ENCODE measurements around the gene GADD45A. TPM values are rescaled to one million over a fixed set of nuclear protein-coding genes. Genes with fewer than 3 reads are reported as not detected.
A peak's percentile ranks its signal among the peaks of the same experiment; 100 is the strongest.
"Not testable (repeated sequence)": the region's sequence is repeated elsewhere in the genome, so short reads cannot be mapped to it uniquely, and the experiment has no call there.

Gene GADD45A
- total and polyA plus RNA-seq, 4 donors, result 9.4 to 29.4 (median 21.5) TPM

GRCh38 chr1:67664048-67664447, 21.0 kb upstream of the GADD45A start:
- no peak for DNase-seq (ENCODE audit: low read depth in 4 of 6, low spot score in 6 of 6)
- WGBS (ENCODE audit: insufficient coverage), result no CpG with 5 or more reads among the region's 1 CpG
- Histone ChIP-seq H3K9me3 (ENCODE audit: control insufficient read depth, insufficient read depth, low read length) (no peaks in the 10 kb centered on the region), H3K27me3 (ENCODE audit: control insufficient read depth, insufficient read depth, low read length) (no peaks in the 10 kb centered on the region), H3K4me1 (ENCODE audit: control insufficient read depth, insufficient read depth, low read length) (no peaks in the 10 kb centered on the region), H3K36me3 (ENCODE audit: control insufficient read depth, insufficient read depth, low read length) (no peaks in the 10 kb centered on the region), H3K4me3 (ENCODE audit: low read depth, low read length) (no peak overlapping the region), H3K27ac (ENCODE audit: low read depth, low read length) (no peak overlapping the region)

GRCh38 chr1:67665307-67665706, 19.7 kb upstream of the GADD45A start:
- H3K27ac ChIP-seq (ENCODE audit: low read depth, low read length); H3K4me1 ChIP-seq (ENCODE audit: control insufficient read depth, insufficient read depth, low read length); H3K4me3 ChIP-seq (ENCODE audit: low read depth, low read length); H3K36me3 ChIP-seq (ENCODE audit: control insufficient read depth, insufficient read depth, low read length); H3K27me3 ChIP-seq (ENCODE audit: control insufficient read depth, insufficient read depth, low read length); DNase-seq (ENCODE audit: low read depth in 4 of 6, low spot score in 6 of 6); H3K9me3 ChIP-seq (ENCODE audit: control insufficient read depth, insufficient read depth, low read length): not testable (repeated sequence)

DNA sequence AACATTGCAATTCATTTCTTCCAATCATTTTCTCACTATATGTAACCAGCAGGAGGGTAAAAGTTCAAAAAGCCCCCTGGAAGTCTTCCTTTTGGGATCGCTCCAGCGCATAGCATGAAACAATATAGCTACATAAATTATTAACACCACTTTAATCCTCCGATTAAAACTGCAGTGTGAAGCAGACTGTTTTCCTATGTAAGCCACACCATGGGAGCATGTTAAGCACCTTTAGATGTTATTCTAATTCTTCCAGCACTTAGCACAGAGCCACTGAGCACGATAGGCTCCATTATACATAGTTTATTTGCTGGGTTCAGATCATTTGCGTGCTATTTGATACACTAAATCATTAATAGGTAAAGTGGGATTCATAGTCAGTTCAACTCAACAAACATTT, 18.4 kb upstream of the GADD45A start:
- no peaks in the 10 kb centered on the region for H3K9me3 ChIP-seq (ENCODE audit: control insufficient read depth, insufficient read depth, low read length)
- H3K36me3 ChIP-seq (ENCODE audit: control insufficient read depth, insufficient read depth, low read length), result no peaks in the 10 kb centered on the region
- DNase-seq (ENCODE audit: low read depth in 4 of 6, low spot score in 6 of 6), result peak in 1 of 6 donors; percentile 50
- H3K27ac ChIP-seq (ENCODE audit: low read depth, low read length), result no peak overlapping the region
- no CpG with 5 or more reads among the region's 5 CpGs for WGBS (ENCODE audit: insufficient coverage)
- no peak overlapping the region for H3K4me3 ChIP-seq (ENCODE audit: low read depth, low read length)
- no peaks in the 10 kb centered on the region for H3K4me1 ChIP-seq (ENCODE audit: control insufficient read depth, insufficient read depth, low read length)
- no peaks in the 10 kb centered on the region for H3K27me3 ChIP-seq (ENCODE audit: control insufficient read depth, insufficient read depth, low read length)

- no peaks in the 10 kb centered on the region for H3K9me3 ChIP-seq (ENCODE audit: control insufficient read depth, insufficient read depth, low read length)
- H3K4me1 ChIP-seq (ENCODE audit: control insufficient read depth, insufficient read depth, low read length), result no peaks in the 10 kb centered on the region
- no peaks in the 10 kb centered on the region for H3K36me3 ChIP-seq (ENCODE audit: control insufficient read depth, insufficient read depth, low read length)
- no peak overlapping the region for H3K4me3 ChIP-seq (ENCODE audit: low read depth, low read length)
- 58% methylated on average over 1 of the region's 1 CpG for WGBS (ENCODE audit: insufficient coverage)
- no peak for DNase-seq (ENCODE audit: low read depth in 4 of 6, low spot score in 6 of 6)
- H3K27ac ChIP-seq (ENCODE audit: low read depth, low read length), result no peak overlapping the region
- H3K27me3 ChIP-seq (ENCODE audit: control insufficient read depth, insufficient read depth, low read length), result no peaks in the 10 kb centered on the region
Measured at GRCh38 chr1:67668660-67669059, 16.3 kb upstream of the GADD45A start.

DNA sequence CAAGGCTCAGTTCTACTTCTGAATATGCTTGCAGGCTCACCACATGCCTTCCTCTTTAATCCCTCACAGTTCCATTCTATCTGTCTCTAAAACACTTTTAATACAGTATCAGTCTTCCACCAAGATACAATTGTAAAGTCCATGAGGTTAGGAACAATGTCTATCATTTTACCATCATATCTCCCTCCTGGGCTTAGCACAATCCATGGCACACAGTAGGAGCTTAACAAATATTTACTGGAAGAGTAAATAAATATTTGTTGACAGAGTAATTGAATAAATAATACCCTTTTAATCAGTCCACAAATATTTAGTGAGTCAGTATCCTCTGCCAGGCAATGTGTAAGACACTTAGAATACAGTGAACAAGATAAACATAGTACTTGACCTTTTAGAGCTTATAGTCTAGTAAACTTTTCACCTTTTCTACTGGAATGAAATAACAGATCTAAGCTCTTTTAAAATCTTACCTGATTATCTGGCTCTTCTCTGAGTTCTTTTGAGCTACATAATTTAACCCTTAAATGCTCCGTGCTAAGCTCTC, 12.7 kb upstream of the GADD45A start:
- WGBS (ENCODE audit: insufficient coverage), result no CpG with 5 or more reads among the region's 1 CpG
- no peak for DNase-seq (ENCODE audit: low read depth in 4 of 6, low spot score in 6 of 6)

GRCh38 chr1:67673468-67674201, 11.4 kb upstream of the GADD45A start:
- H3K4me3 ChIP-seq (ENCODE audit: low read depth, low read length), result no peak overlapping the region
- no peaks in the 10 kb centered on the region for H3K9me3 ChIP-seq (ENCODE audit: control insufficient read depth, insufficient read depth, low read length)
- H3K36me3 ChIP-seq (ENCODE audit: control insufficient read depth, insufficient read depth, low read length), result no peaks in the 10 kb centered on the region
- no peaks in the 10 kb centered on the region for H3K27me3 ChIP-seq (ENCODE audit: control insufficient read depth, insufficient read depth, low read length)
- peak overlapping the region; percentile 54 for H3K27ac ChIP-seq (ENCODE audit: low read depth, low read length)
- WGBS (ENCODE audit: insufficient coverage), result no CpG with 5 or more reads among the region's 1 CpG
- H3K4me1 ChIP-seq (ENCODE audit: control insufficient read depth, insufficient read depth, low read length), result no peaks in the 10 kb centered on the region
- DNase-seq (ENCODE audit: low read depth in 4 of 6, low spot score in 6 of 6), result no peak

More for the DNA sequence above, 12.7 kb upstream of the GADD45A start:
- no peak overlapping the region for H3K27ac ChIP-seq (ENCODE audit: low read depth, low read length)
- no peak overlapping the region for H3K4me3 ChIP-seq (ENCODE audit: low read depth, low read length)
- no peaks in the 10 kb centered on the region for H3K36me3 ChIP-seq (ENCODE audit: control insufficient read depth, insufficient read depth, low read length)
- no peaks in the 10 kb centered on the region for H3K9me3 ChIP-seq (ENCODE audit: control insufficient read depth, insufficient read depth, low read length)
- H3K4me1 ChIP-seq (ENCODE audit: control insufficient read depth, insufficient read depth, low read length), result no peaks in the 10 kb centered on the region
- no peaks in the 10 kb centered on the region for H3K27me3 ChIP-seq (ENCODE audit: control insufficient read depth, insufficient read depth, low read length)

GRCh38 chr1:67674260-67675011, 10.6 kb upstream of the GADD45A start:
- H3K36me3 ChIP-seq (ENCODE audit: control insufficient read depth, insufficient read depth, low read length), result no peaks in the 10 kb centered on the region
- peak overlapping the region; percentile 54 for H3K27ac ChIP-seq (ENCODE audit: low read depth, low read length)
- no peaks in the 10 kb centered on the region for H3K9me3 ChIP-seq (ENCODE audit: control insufficient read depth, insufficient read depth, low read length)
- H3K27me3 ChIP-seq (ENCODE audit: control insufficient read depth, insufficient read depth, low read length), result no peaks in the 10 kb centered on the region
- WGBS (ENCODE audit: insufficient coverage), result 13% methylated on average over 2 of the region's 4 CpGs
- no peaks in the 10 kb centered on the region for H3K4me1 ChIP-seq (ENCODE audit: control insufficient read depth, insufficient read depth, low read length)
- peak in 3 of 6 donors; percentile 21 to 79 (median 61) for DNase-seq (ENCODE audit: low read depth in 4 of 6, low spot score in 6 of 6)
- H3K4me3 ChIP-seq (ENCODE audit: low read depth, low read length), result no peak overlapping the region

DNA sequence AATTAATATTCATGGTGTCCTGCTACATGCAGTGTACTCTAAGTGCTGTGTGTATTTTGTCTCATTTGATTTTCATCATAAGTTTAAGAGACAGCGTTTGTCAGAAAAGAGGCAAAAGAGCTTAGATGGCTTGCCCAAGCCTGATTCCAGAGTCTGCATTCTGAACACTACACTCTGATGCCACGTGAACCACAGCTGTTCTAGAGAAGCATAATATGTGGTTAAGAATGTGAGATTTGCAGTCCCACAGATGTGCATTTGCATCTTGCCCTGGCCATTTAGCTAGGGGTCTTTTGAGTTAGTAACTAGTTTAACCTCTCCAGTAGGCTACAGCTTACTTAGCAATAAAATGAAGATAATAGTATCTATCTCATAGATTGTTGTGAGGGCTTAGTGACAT, 9.2 kb upstream of the GADD45A start:
- no peaks in the 10 kb centered on the region for H3K9me3 ChIP-seq (ENCODE audit: control insufficient read depth, insufficient read depth, low read length)
- peak in 2 of 6 donors; percentile 28 to 33 for DNase-seq (ENCODE audit: low read depth in 4 of 6, low spot score in 6 of 6)
- no peaks in the 10 kb centered on the region for H3K36me3 ChIP-seq (ENCODE audit: control insufficient read depth, insufficient read depth, low read length)
- H3K4me1 ChIP-seq (ENCODE audit: control insufficient read depth, insufficient read depth, low read length), result no peaks in the 10 kb centered on the region
- no peaks in the 10 kb centered on the region for H3K27me3 ChIP-seq (ENCODE audit: control insufficient read depth, insufficient read depth, low read length)
- no peak overlapping the region for H3K4me3 ChIP-seq (ENCODE audit: low read depth, low read length)
- peak overlapping the region; percentile 48 for H3K27ac ChIP-seq (ENCODE audit: low read depth, low read length)
- WGBS (ENCODE audit: insufficient coverage), result 77% methylated on average over 2 of the region's 2 CpGs

DNA sequence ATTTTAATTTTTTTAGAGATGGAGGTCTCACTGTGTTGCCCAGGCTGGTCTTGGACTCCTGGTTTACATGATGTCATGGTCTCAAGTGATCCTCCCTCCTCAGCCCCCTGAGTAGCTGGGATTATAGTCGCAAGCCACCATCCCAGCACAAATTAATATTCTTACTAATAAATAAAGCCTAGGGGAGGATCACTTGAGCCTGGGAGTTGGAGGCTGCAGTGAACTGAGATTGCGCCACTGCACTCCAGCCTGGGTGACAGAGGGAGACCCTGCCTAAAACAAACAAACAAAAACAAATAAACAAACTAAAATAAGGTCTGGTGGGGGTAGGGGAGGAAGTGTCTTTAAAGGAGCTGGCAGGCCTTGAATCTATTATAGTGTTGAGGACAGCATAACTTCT, 8.7 kb upstream of the GADD45A start:
- H3K4me3 ChIP-seq (ENCODE audit: low read depth, low read length), result no peak overlapping the region
- DNase-seq (ENCODE audit: low read depth in 4 of 6, low spot score in 6 of 6), result no peak
- no CpG with 5 or more reads among the region's 2 CpGs for WGBS (ENCODE audit: insufficient coverage)
- H3K27ac ChIP-seq (ENCODE audit: low read depth, low read length), result peak overlapping the region; percentile 29
- no peaks in the 10 kb centered on the region for H3K27me3 ChIP-seq (ENCODE audit: control insufficient read depth, insufficient read depth, low read length)
- no peaks in the 10 kb centered on the region for H3K36me3 ChIP-seq (ENCODE audit: control insufficient read depth, insufficient read depth, low read length)
- H3K9me3 ChIP-seq (ENCODE audit: control insufficient read depth, insufficient read depth, low read length), result no peaks in the 10 kb centered on the region
- no peaks in the 10 kb centered on the region for H3K4me1 ChIP-seq (ENCODE audit: control insufficient read depth, insufficient read depth, low read length)
